ENCODE results near the gene TRIM17. TPM values are rescaled to one million over a fixed set of nuclear protein-coding genes. Genes with fewer than 3 reads are reported as not detected.

TRIM17 gene
- total RNA-seq, 1 experiment from 2014 or later = not detected

DNA sequence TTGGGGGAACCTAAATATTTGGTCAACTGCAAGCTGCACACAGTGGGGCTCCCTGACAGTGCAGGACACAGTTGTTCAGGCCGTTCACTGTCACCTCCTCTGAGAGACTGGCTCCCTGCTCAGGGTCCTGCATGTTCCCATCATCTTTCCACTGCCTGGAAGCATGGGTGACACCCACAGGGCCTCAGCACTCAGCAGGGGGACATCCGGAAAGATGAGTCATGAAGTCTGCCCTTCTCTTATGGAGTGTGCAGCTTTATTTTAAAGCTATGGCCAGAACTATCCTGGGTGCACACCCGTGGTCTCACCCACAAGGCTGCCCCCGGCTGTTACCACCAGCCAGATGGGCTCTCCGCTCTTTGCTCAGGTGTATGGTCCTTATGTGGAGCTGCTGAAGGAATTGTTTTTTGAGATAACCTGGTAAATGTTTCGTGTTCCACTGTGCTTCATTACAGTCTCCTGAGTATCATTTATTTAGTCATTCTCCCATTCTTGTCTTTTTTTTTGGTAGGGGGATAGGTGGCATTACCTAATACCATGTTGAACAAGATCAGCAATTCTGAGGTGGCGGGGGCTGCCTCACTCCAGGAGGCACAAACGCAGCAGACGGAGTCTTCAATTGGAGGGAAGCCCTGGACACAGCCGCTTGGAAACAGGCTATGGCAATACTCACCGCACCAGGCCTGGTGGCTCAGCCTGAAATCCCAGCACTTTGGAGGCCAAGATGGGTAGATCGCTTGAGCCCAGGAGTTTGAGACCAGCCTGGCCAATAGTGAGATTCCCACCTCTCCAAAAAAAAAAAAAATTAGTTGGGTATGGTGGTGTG is 24.3 kb downstream of the TRIM17 start:
- no peaks in the 10 kb centered on the region for H3K27me3 ChIP-seq (ENCODE audit: insufficient read depth, low read length)
- peak overlapping the region; percentile 64 for H3K27ac ChIP-seq (ENCODE audit: low read depth, low read length)
- peaks cover 25 to 33% of the 10 kb centered on the region in 2 experiments for H3K4me1 ChIP-seq (ENCODE audit: control insufficient read depth in 1 of 2, insufficient read depth in 2 of 2, low read length in 2 of 2)
- peak overlapping the region in 1 of 2 experiments; percentile 38; a peak in 2 of 4 replicates for H3K4me3 ChIP-seq (replicated peaks in 1 of 2; ENCODE audit: low read depth in 1 of 2, low read length in 2 of 2)
- CTCF ChIA-PET = interaction anchor here (0.6 to 2.7 kb wide), 4 partner anchors 67 to 393 kb away, joined by 3 to 9 read pairs (median 4); no protein-coding TSS in a partner anchor
- H3K9ac ChIP-seq (ENCODE audit: low read length) = peak overlapping the region; percentile 15; the same call in 1 of the 2 replicates
- no peaks in the 10 kb centered on the region for H3K79me2 ChIP-seq (ENCODE audit: insufficient read depth, low read length)
- peaks cover 12 to 19% of the 10 kb centered on the region in 2 experiments; a peak in 3 of 4 replicates for H3K36me3 ChIP-seq (ENCODE audit: control insufficient read depth in 1 of 2, insufficient read depth in 2 of 2, low read length in 2 of 2)
- ATAC-seq = peak; percentile 71
- no peak overlapping the region for H2AFZ ChIP-seq (ENCODE audit: low read depth, low read length, poor library complexity, severe bottlenecking)
- no peak for DNase-seq (ENCODE audit: low read depth, low spot score)
- no peaks in the 10 kb centered on the region for H4K20me1 ChIP-seq (ENCODE audit: insufficient read depth)
- H3K9me2 ChIP-seq (ENCODE audit: insufficient read depth) = no peaks in the 10 kb centered on the region
- RAD21 ChIA-PET (ENCODE audit: low non-redundant PET in 1 of 2, low total read pairs in 2 of 2, uncharacterized antibody in 2 of 2, unreplicated experiment in 2 of 2) = no interaction called here
- TF ChIP-seq JUND (IDR thresholded peaks at IDR 0.05) (peak; percentile 74), SP1 (IDR thresholded peaks at IDR 0.05; ENCODE audit: low read depth) (no peak)
- POLR2A ChIA-PET = interaction anchor here (0.6 to 1.5 kb wide), 2 partner anchors 10 to 15 kb away, joined by 3 to 5 read pairs; partner anchors contain the start of gene TRIM11
- H3K9me3 ChIP-seq (ENCODE audit: control insufficient read depth in 1 of 2, insufficient read depth in 1 of 2, low read depth in 1 of 2, low read length in 2 of 2) = no peaks in the 10 kb centered on the region
- intact Hi-C loops (cut with micrococcal nuclease) = loop anchor here (1.0 to 5.0 kb wide), 2 partner anchors 14 to 395 kb away; no protein-coding TSS in a partner anchor
- peak overlapping the region; percentile 74 for H3K4me2 ChIP-seq (ENCODE audit: low read length)
- no TSS peak for BruUV-seq (replicated peaks)

DNA sequence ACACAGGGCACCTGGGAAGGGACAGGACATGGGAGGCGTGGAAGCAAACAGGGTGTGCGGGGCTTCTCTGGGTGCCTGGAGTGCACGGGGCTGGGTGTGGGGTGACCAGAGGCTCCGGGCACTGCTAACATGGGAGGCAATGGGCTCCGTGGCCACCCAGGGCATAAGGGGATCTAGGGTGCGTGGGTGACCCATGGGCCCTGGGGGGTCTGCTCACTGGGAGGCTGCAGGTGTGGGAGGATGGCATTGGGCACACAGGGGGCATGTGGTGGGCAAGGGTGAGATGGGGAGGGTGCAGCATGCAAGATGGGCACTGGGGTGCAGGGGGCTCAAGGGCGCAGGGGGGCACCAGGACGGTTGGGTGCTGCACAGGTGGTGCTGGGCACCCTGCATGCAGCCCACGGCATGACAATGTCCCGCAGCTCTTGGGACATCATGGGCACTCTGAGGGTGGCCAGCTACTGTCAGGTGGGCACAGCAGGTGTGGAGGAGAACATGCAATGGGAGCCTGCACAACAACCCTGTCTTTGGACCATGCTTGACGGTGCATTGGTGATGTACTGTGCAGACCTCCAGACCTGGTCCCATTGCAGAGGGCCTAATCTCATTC is 25.1 kb downstream of the TRIM17 start:
- no TSS peak for BruUV-seq (replicated peaks)
- POLR2A ChIA-PET = interaction anchor here (0.6 kb wide), 1 partner anchor 15 kb away, joined by 5 read pairs; the partner anchor contains the start of gene TRIM11
- RAD21 ChIA-PET (ENCODE audit: low non-redundant PET in 1 of 2, low total read pairs in 2 of 2, uncharacterized antibody in 2 of 2, unreplicated experiment in 2 of 2) = no interaction called here

More for the DNA sequence above, 25.1 kb downstream of the TRIM17 start:
- DNase-seq (ENCODE audit: low read depth, low spot score) (no peak), ATAC-seq (peak; percentile 10; the same call in 1 of the 2 replicates)
- H4K20me1 ChIP-seq (ENCODE audit: insufficient read depth) = no peaks in the 10 kb centered on the region
- H3K4me2 ChIP-seq (ENCODE audit: low read length) = peak overlapping the region; percentile 74
- no peak overlapping the region for H2AFZ ChIP-seq (ENCODE audit: low read depth, low read length, poor library complexity, severe bottlenecking)
- H3K9ac ChIP-seq (ENCODE audit: low read length) = no peak overlapping the region
- TF ChIP-seq EGR1 (IDR thresholded peaks at IDR 0.05; ENCODE audit: low read depth) (no peak), RAD21 (IDR thresholded peaks at IDR 0.05; ENCODE audit: low read depth) (no peak), CBX3 (IDR thresholded peaks at IDR 0.05; ENCODE audit: low read depth) (no peak), ELF1 (IDR thresholded peaks at IDR 0.05; ENCODE audit: borderline replicate concordance, low read depth) (no peak), CEBPB (IDR thresholded peaks at IDR 0.05; ENCODE audit: low read depth) (no peak)
- H3K36me3 ChIP-seq (ENCODE audit: control insufficient read depth in 1 of 2, insufficient read depth in 2 of 2, low read length in 2 of 2) = peaks cover 12 to 15% of the 10 kb centered on the region in 2 experiments; a peak in 3 of 4 replicates
- H3K27ac ChIP-seq (ENCODE audit: low read depth, low read length) = peak overlapping the region; percentile 64
- intact Hi-C loops (cut with micrococcal nuclease) = loop anchor here (1.0 to 5.0 kb wide), 2 partner anchors 13 to 394 kb away; no protein-coding TSS in a partner anchor
- H3K9me2 ChIP-seq (ENCODE audit: insufficient read depth) = no peaks in the 10 kb centered on the region
- CTCF ChIA-PET = interaction anchor here (0.6 to 2.7 kb wide), 2 partner anchors 68 to 392 kb away, joined by 3 to 9 read pairs; no protein-coding TSS in a partner anchor
- no peak overlapping the region for H3K4me3 ChIP-seq (replicated peaks in 1 of 2; ENCODE audit: low read depth in 1 of 2, low read length in 2 of 2)
- H3K27me3 ChIP-seq (ENCODE audit: insufficient read depth, low read length) = no peaks in the 10 kb centered on the region
- peaks cover 25 to 33% of the 10 kb centered on the region in 2 experiments for H3K4me1 ChIP-seq (ENCODE audit: control insufficient read depth in 1 of 2, insufficient read depth in 2 of 2, low read length in 2 of 2)
- no peaks in the 10 kb centered on the region for H3K9me3 ChIP-seq (ENCODE audit: control insufficient read depth in 1 of 2, insufficient read depth in 1 of 2, low read depth in 1 of 2, low read length in 2 of 2)
- H3K79me2 ChIP-seq (ENCODE audit: insufficient read depth, low read length) = no peaks in the 10 kb centered on the region

All from HCT116 (cell line).